GM18909 (cell line): ENCODE data around the gene PSD.

Experiments used
- ATAC-seq: cut with Tn5 transposase; IDR thresholded peaks from one replicate; pipeline ENCODE4 v1.9.1; 2021; ENCODE audit warnings: mild to moderate bottlenecking; ENCODE audit not compliant: unreplicated experiment, poor library complexity

The PSD gene

DNA sequence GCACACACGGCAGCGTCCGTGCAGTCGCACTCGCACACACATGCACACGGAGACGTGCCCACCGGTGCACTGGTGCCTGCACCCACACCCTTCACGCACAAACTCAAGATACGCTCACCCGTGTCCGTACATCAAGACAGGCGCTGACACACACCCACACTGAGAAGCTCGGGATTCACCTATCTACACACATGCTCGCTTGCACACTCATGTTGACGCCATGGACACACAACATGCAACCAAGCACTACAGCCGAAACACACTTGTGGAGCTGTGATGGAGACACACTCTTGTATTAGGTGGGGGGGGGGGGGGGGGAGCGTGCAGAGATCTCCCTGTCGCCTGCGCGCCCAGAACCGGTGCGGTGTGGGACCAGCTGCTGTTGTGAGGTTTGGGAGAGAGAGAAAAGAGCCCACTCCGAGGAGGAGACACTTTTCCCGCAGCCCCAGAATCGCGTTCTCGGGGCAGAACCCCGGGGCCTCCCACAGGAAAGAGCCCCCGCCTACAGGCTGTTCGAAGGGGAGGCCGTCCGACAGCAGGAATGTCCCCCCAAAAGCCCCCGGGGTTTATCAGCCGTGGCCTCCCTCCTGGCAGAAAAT is 23.7 kb downstream of the PSD start:
- ATAC-seq, result no peak

DNA sequence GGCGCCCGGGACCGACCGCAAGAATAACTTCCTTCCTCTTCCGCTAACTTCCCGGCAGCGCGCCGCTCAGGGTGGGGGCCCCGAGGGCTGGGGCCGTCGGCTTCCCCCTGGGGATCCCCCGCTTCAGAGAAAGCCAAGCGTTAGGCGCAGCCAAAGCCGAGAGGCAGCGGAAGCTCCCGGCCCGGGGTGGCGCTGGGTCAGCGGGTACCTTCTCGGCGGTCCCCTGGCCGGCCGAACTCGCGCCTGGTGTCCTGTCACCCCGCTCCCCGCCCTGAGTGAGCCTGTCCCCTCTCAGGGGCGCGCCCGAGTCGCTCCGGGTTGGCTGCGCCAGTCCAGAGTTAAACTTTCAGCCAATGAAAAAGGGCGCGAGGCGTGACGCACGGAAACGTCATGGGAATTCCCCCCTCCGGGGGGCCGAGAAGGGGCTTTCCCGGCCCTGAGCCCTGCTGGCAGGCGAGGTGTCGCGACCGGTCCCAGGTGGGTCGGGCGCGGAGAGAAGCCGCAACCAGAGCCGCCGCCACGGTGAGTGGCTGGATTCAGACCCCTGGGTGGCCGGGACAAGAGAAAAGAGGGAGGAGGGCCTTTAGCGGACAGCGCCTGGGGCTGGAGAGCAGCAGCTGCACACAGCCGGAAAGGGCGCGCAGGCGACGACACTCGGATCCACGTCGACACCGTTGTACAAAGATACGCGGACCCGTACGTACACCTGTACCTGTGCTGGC is 24.3 kb downstream of the PSD start:
- ATAC-seq, result peak; percentile 83

DNA sequence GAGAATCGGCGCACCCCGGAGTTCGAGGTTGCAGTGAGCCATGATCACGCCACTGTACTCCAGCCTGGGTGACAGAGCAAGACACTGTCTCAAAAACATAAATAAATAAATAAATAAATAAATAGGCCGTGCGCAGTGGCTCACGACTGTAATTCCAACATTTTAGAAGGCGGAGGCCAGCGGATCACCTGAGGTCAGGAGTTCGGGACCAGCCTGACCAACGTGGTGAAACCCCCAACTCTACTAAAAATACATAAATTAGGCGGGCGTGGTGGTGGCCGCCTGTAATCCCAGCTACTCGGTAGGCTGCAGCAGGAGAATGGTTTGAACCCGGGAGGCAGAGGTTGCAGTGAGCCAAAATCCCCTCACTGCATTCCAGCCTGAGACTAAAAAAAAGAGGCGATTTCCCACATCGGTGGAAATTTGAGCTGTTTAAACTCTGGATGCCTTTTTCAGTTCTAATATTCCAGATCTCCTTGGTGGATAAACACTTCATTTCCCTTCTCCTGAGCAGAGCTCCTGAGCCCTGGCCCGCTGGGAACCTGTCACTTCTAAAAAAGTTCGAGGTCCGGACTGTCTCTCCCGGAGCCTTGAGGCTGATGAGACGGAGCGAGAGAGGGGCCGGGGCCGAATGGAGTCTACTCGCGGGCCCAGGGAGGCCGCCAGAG is 25.0 kb downstream of the PSD start:
- ATAC-seq, result no peak

DNA sequence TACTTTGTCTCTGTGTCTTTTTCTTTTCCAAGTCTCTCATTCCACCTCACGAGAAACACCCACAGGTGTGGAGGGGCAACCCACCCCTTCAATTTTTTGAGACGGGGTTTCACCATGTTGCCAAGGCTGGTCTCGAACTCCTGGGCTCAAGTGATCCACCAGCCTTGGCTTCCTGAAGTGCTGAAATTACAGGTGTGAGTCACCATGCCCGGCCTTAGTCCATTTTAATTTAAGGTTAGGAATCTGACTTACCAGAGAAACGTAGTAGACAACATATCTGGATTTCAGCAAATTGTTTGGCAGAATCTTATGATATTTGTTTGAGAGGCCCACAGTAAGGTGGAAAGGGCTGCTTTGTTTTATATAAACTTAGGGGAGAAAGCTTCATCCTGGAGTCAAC is 26.3 kb downstream of the PSD start:
- ATAC-seq, result no peak

DNA sequence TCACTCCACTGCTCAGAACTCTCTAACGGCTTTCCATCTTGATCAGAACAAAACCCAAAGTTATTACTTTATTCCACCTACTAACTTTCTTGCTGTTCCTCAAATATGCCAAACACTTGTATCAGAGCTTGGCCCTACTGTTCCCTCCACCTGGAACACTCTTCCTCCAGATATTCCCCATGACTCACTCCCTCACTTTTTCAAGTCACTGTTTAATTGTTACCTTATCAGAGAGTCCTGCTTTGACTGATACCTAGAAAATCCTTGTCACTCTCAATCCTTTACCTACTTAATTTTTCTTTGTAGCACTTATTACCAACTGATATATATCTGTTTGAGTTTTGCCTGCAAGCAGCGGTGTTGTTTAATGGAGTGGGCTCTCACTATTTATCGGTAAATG is 28.7 kb downstream of the PSD start:
- no peak for ATAC-seq

DNA sequence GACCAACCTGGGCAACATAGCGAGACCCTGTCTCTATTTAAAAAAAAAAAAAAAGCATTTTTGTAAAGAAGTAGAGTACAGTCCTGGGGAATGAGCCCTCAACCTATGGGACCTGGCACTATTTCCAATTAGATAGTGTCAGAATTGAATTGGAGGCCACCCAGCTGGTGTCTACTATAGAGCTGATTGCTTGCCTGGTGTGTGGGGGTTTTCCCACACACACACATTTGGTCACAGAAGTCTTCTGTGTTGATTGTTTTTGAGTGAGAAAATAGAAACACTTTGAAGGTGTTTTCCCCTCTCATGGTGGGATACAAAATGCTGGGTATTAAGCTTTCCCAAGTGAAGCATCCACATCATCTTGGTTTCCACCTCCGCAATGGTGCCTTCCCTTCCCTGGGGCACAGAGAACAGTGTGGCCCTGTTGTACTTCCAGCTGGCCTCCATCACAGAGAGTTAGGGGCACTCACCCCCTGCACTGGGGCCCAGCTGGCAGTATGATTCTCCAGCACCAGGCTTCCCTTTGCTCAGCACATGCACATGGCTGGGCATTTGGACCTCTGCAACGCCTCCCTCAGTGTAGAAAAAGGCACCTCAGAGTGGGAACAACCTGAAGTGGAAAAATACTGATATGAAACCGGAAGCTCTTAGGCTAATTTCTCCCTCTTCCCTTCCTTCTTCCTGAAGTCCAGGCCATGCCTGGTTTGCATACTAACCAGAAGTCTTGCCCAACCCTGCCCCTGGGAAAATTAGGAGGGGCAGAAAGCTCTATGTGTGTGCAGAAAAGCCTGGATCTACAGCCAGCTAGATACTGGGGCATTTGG is 33.8 kb downstream of the PSD start:
- no peak for ATAC-seq

DNA sequence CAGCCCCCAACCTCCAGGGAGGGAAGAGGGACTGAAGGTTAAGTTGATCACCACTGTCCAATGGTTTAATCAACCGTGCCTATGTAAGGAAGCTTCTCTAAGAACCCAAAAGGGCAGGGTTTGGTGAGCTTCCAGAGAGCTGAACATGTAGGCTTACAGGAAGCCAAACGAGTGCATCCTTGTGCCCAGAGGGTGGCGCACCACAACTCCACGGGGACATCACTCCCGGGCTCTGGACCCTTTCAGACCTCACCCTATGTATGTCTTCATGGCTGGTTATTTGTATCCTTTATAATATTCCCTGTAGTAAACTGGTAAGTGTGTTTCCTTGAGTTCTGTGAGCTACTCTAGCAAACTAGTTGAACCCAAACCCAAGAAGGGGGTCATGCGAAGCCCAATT is 34.5 kb downstream of the PSD start:
- no peak for ATAC-seq

DNA sequence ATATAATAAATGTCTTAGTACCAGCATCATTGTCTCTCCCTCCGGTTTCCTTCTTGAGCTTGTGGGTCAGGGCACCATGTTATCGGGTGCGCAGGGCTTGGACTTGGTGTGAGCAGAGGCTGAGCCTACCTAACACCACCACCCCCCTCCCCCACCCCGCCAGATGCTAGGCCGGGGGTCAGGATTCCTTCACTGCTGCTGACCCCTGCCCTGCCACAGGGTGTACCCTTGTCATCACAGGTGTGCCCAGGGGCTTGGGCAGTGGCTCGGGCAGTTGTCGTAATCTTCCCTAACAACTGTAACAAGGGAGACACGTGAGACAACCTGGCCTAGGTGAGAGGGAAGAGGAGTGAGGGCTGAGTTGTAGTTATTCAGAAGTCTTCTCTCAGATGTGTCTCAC is 35.7 kb downstream of the PSD start:
- ATAC-seq, result no peak

DNA sequence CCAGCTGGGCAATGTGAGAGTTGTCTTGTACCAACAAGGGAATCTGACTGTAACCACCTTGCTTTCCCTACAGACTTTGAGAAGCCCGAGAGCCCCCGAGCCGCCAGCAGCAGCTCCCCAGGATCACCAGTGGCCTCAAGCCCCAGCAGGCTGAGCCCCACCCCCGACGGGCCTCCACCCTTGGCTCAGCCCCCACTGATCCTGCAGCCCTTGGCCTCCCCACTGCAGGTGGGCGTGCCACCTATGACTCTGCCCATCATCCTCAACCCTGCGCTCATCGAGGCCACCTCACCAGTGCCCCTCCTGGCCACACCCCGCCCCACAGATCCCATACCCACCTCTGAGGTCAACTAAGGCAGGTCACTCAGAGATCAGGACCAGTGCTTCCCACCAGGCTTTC is 36.6 kb downstream of the PSD start:
- no peak for ATAC-seq

DNA sequence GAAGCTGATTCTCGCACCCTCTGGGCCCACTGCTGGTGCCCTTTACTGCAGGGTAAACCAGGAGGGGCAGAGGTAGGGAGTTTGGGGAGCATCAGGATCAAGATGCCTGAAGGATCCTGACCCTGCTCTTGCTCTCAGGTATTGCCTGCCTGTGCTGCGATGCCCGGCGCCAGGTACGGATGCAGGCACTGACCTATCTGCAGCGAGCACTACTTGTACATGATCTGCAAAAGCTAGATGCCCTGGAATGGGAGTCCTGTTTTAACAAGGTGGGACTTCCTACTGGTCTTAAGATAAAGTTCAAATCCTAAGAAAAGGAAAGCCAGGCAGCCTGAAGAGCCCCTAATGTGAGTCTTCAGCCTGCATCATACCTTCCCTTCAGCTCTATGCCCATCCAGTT is 39.2 kb downstream of the PSD start:
- ATAC-seq, result no peak

DNA sequence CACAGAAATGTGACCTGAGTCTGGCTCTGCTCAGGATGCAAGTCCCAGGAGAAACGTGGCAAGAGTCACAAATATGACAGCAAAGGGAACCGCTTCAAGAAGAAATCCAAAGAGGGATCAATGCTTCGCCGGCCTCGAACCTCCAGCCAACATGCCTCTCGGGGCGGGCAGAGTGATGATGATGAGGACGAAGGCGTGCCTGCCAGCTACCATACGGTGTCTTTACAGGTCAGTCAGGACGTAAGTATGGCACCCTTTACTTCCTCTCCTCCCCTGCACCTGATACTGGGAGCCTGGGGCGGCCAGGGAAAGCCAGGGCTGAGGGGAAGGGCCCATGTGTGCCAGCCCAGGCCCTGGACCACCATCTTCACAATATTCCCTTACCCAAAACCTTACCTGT is 41.7 kb downstream of the PSD start:
- no peak for ATAC-seq

DNA sequence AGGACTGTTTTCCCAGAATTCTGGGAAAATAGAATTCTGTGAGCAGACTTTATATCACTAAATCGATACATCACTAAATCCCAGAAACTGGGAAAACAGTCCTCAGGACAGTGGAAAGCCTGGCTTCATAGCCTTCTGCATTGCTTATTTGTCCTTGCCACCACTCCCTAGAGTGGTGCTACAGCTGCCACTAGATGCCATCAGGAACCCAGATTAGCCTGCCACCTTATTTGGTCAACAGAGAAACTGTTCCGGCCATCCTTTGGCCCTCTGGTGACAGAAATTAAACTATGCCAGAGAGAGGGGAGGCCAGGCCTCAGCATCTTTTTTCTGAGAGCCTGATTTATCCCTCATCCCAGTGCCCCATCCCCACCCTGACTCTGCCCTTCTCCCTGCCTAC is 42.7 kb downstream of the PSD start:
- ATAC-seq, result no peak

DNA sequence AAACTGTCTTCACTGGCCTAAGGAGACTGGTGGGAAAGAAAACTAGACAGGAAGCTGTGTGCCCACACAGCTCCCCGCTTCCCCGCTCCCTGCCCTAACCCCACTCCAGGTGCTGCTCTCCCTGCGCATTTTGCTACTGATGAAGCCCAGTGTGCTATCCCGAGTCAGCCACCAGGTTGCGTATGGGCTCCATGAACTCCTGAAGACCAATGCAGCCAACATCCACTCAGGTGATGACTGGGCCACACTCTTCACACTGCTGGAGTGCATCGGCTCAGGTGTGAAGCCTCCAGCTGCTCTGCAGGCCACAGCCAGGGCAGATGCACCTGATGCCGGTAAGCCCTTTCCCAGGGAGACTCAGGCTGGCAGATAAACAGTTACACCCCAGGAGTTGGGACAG is 43.3 kb downstream of the PSD start:
- no peak for ATAC-seq

DNA sequence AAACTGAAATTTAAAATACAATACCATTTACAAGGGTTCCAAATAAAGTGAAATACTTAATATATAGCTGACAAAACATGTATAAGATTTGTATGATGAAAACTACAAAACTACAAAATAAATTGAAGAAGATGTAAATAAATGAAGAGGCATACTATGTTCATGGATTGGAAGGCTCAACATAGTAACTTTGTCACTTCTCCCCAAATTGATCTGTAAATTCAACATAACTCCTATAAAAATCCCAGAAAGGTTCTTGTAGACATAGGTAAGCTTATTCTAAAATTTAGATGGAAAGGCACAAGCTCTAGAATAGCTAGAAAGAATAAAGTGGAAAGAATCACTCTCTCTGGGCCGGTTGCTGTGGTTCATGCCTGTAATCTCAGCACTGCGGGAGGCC is 47.3 kb downstream of the PSD start:
- ATAC-seq, result no peak

DNA sequence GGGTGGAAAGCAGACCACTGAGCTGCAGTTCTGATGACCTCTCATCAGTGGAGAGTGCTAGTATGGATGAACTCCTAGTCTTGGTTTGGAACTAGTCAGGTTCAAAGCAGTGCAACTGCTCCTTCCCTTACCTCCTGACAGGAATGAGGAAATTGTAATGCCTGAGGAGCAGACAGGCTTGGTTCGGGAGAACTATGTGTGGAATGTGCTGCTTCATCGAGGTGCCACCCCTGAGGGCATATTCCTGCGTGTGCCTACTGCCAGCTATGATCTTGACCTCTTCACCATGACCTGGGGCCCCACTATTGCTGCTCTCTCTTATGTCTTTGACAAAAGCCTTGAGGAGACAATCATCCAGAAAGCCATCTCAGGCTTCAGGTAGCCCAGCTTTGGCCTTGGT is 50.5 kb downstream of the PSD start:
- no peak for ATAC-seq

DNA sequence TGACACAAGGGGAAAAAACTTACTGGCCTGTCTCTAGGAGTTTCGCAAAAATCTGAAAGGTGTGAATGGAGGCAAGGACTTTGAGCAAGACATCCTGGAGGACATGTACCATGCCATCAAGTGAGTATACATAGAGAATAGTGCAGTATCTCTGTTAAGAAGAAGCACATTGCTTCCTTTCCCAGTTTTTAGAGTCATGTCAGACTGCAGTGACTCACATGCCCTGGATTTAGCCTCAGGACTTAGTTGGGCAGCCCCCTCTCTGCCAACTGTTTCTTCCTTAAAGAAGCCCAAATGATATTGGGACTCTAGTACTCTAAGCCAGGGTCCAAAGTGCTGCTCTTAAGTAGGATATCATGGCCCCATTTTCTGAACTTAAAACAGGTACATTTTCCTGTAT is 51.1 kb downstream of the PSD start:
- no peak for ATAC-seq

DNA sequence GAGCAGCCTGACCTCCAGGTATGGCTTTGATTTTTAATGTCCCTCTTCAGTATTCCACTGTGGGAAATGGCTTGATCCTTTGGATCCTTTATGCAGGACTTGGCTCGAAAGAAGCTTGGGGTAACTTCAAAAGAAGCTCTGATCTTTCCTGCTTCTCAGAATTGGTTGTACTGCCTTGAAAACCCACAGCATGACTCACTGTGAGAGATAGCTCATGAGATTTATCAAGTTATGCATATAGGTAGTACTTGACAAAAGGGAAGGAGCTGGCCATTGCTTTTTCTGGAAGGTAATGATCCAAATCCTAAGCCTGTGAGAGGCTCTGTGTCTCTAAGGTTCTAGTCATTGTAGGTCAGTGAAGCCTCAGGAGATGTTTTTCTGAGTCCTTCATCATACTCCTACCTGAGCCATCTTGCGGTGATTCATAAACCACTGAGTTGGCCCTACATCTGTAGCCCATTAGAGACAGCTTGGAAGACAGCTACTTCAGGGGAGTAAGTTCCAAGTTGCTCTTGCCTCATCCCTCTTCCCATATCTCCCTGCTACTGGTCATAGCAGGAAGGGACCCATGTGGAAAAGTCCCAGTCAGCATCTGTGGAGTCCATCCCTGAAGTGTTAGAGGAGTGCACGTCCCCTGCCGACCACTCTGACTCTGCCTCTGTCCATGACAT is 59.7 kb downstream of the PSD start:
- no peak for ATAC-seq

DNA sequence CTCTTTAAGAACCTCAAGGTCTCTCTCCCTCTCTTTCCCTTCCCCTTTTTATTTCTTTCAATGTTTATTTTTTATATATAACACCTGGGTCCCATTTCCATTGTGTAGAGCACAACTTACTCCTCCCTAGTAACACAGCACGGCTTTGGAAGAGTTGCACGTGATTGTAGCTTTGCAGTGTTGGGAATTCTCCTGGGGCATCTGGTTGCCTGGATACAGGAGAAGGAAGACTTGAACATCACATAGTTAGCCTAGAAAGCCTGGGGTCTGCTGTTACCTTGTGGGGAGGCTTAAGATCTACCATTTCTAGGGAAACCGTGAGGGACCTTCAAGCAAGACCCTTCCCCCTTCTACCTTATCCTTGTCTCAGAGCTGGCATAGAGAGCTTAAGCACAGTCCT is 64.1 kb downstream of the PSD start:
- ATAC-seq, result no peak
